Endothelial cell of umbilical vein (primary cell): ENCODE results near the gene MAPKAP1. TPM values are rescaled to one million over a fixed set of nuclear protein-coding genes. Genes with fewer than 3 reads are reported as not detected.

Experiments used
- BruUV-seq: library from RNA; stranded (reverse); fragments of 400-500 nt; replicated peaks from 2 replicates; lab custom pipeline; 2021; lab: Mats Ljungman, UMichigan
- CTCF ChIA-PET: fragments of 300-600, 350-600 bp; sonication (Branson Sonifier 250); formaldehyde crosslinking; loops from one replicate; lab custom pipeline; 2021; ENCODE audit warnings: antibody characterized with exemption, inconsistent platforms; lab: Charles Lee
- POLR2A ChIA-PET: fragments of 300-600, 350-600 bp; sonication (Branson Sonifier 250); formaldehyde crosslinking; loops from one replicate; lab custom pipeline; 2021; ENCODE audit warnings: antibody characterized with exemption, inconsistent platforms; lab: Charles Lee
- DNase-seq: peaks from one replicate; pipeline ENCODE4 v3.0.0-alpha.2; 2011; ENCODE audit warnings: low read depth, low spot score
- FAIRE-seq: peaks from 2 replicates; lab custom pipeline; 2011; peaks lifted over from hg19 to GRCh38; lab: Jason Lieb, UNC
- H2AFZ ChIP-seq: 2 replicates; pipeline ENCODE4 v1.6.0; 2012; ENCODE audit warnings: low read depth, low read length, control low read depth, inconsistent platforms
- H3K27ac ChIP-seq: 2 replicates; pipeline ENCODE4 v1.5.1; 2011; ENCODE audit warnings: low read depth, mild to moderate bottlenecking, control low read depth, low read length, moderate library complexity; ENCODE audit not compliant: insufficient read depth
- H3K27me3 ChIP-seq, 2 experiments: 2 replicates each; pipeline versions ENCODE4 v1.6.0 to v1.6.1; 2011; ENCODE audit warnings: low read length in 2 of 2, mixed read lengths in 1 of 2; ENCODE audit not compliant: control insufficient read depth in 2 of 2, insufficient read depth in 2 of 2
- H3K36me3 ChIP-seq, 2 experiments: 2 replicates in 1 of 2; 3 replicates in 1 of 2; pipeline ENCODE4 v1.5.1; 2011; ENCODE audit warnings: low read length in 2 of 2, mild to moderate bottlenecking in 1 of 2, moderate library complexity in 1 of 2; ENCODE audit not compliant: control insufficient read depth in 2 of 2, insufficient read depth in 2 of 2; ENCODE audit errors: extremely low read depth in 1 of 2
- H3K4me1 ChIP-seq: 3 replicates; pipeline ENCODE4 v1.5.1; 2011; ENCODE audit warnings: mild to moderate bottlenecking, low read length; ENCODE audit not compliant: control insufficient read depth, insufficient read depth; ENCODE audit errors: extremely low read depth
- H3K4me2 ChIP-seq: 2 replicates; pipeline ENCODE4 v1.6.1; 2011; ENCODE audit warnings: low read length, control low read depth, mixed read lengths; ENCODE audit not compliant: insufficient read depth
- H3K4me3 ChIP-seq, 3 experiments: fragments of 200-600 bp in 1 of 3; sonication (generic), shearing (Covaris generic) in 1 of 3; replicated peaks in 1 of 3; 2 replicates each; pipeline ENCODE4 v1.5.1; 2011 to 2016; ENCODE audit warnings: control low read depth in 3 of 3, low read length in 3 of 3, mild to moderate bottlenecking in 2 of 3, inconsistent platforms in 1 of 3, low read depth in 1 of 3, moderate library complexity in 1 of 3; ENCODE audit not compliant: insufficient read depth in 1 of 3
- H3K79me2 ChIP-seq: 2 replicates; pipeline ENCODE4 v1.6.0; 2012; ENCODE audit warnings: low read length, inconsistent platforms; ENCODE audit not compliant: control insufficient read depth, insufficient read depth
- H3K9ac ChIP-seq: replicated peaks from 2 replicates; pipeline ENCODE3; 2011; ENCODE audit warnings: low read length, control low read depth; ENCODE audit not compliant: insufficient read depth; ENCODE audit errors: extremely low read depth
- H3K9me1 ChIP-seq: replicated peaks from 3 replicates; pipeline ENCODE4 v1.6.0; 2011; ENCODE audit warnings: mild to moderate bottlenecking, low read length; ENCODE audit not compliant: control insufficient read depth, insufficient read depth; ENCODE audit errors: extremely low read depth
- H3K9me3 ChIP-seq: replicated peaks from 2 replicates; pipeline ENCODE4 v1.5.1; 2012; ENCODE audit warnings: low read length, inconsistent platforms; ENCODE audit not compliant: control insufficient read depth, insufficient read depth
- H4K20me1 ChIP-seq: replicated peaks from 2 replicates; pipeline ENCODE3; 2011; ENCODE audit warnings: mild to moderate bottlenecking, low read length; ENCODE audit not compliant: control insufficient read depth, insufficient read depth; ENCODE audit errors: extremely low read depth
- EZH2 ChIP-seq: IDR thresholded peaks from 2 replicates; pipeline ENCODE4 v1.6.1; 2012; ENCODE audit warnings: borderline replicate concordance, low read depth, mild to moderate bottlenecking, moderate library complexity, low read length, inconsistent platforms; ENCODE audit not compliant: severe bottlenecking
- FOS ChIP-seq: IDR thresholded peaks from 2 replicates; pipeline ENCODE4 v1.6.1; 2011; ENCODE audit warnings: mild to moderate bottlenecking, low read length, moderate library complexity, borderline replicate concordance; ENCODE audit not compliant: insufficient read depth
- GATA2 ChIP-seq: IDR thresholded peaks from 2 replicates; pipeline ENCODE4 v1.7.0; 2011; ENCODE audit warnings: low read depth, mild to moderate bottlenecking, moderate library complexity, mixed read lengths, low read length; ENCODE audit not compliant: insufficient read length, insufficient read depth
- JUN ChIP-seq: IDR thresholded peaks from 2 replicates; pipeline ENCODE4 v1.6.1; 2011; ENCODE audit warnings: borderline replicate concordance, low read depth; ENCODE audit not compliant: insufficient read length, insufficient read depth
- MAX ChIP-seq: IDR thresholded peaks from 2 replicates; pipeline ENCODE4 v1.6.1; 2011; ENCODE audit not compliant: insufficient read depth, insufficient read length
- MYC ChIP-seq: IDR thresholded peaks from one replicate; pipeline ENCODE4 v1.6.1; 2011; ENCODE audit warnings: mild to moderate bottlenecking, low read depth, low read length
- POLR2A ChIP-seq: IDR thresholded peaks from 2 replicates; pipeline ENCODE4 v1.6.1; 2012; ENCODE audit warnings: low read depth, mild to moderate bottlenecking, control low read depth, low read length
- POLR2AphosphoS5 ChIP-seq: IDR thresholded peaks from 2 replicates; pipeline ENCODE4 v1.6.1; 2012; ENCODE audit warnings: low read depth, mild to moderate bottlenecking, control low read depth, low read length, moderate library complexity; ENCODE audit not compliant: insufficient read depth
- dilution Hi-C: fragments of 300-500 bp; cut with MboI; formaldehyde crosslinking; loops from one replicate; pipeline ENCODE4 v1.15.0; 2019; ENCODE audit warnings: low sequenced_read_pairs; ENCODE audit not compliant: extremely low pct_ligation_motif_present
- intact Hi-C: fragments of 100-400 bp; cut with micrococcal nuclease; formaldehyde crosslinking; loops from one replicate; pipeline ENCODE4 v1.10.0; 2022
- polyA plus RNA-seq, 4 experiments: library from polyadenylated mRNA; depleted of rRNA in 3 of 4; stranded (reverse) in 3 of 4; unstranded in 1 of 4; fragments of >200 nt; gene quantifications; 2 replicates each; pipeline versions ENCODE4 v1.2.1 to v1.2.3, GENCODE V29; 2011 to 2012; ENCODE audit warnings: missing spikeins in 1 of 4
- total RNA-seq: library from RNA; stranded (reverse); gene quantifications from 2 replicates; pipeline ENCODE4 v1.2.3, GENCODE V29; 2021
- TF ChIP-seq, protein P1 (sequence below), 2 donors: IDR thresholded peaks; 1 replicate in 1 of 2; 2 replicates in 1 of 2; pipeline ENCODE4 v1.5.1; 2011; ENCODE audit warnings: low read length in 2 of 2, mild to moderate bottlenecking in 2 of 2, moderate library complexity in 2 of 2, control low read depth in 1 of 2, inconsistent platforms in 1 of 2, low read depth in 1 of 2; ENCODE audit not compliant: insufficient read depth in 1 of 2; ENCODE audit errors: extremely low read depth in 1 of 2

The MAPKAP1 gene
- total and polyA plus RNA-seq, 2 donors (not counting 3 experiments of a cell fraction or from before 2014, with no cell fraction given), result 61.9 to 99.1 TPM

DNA sequence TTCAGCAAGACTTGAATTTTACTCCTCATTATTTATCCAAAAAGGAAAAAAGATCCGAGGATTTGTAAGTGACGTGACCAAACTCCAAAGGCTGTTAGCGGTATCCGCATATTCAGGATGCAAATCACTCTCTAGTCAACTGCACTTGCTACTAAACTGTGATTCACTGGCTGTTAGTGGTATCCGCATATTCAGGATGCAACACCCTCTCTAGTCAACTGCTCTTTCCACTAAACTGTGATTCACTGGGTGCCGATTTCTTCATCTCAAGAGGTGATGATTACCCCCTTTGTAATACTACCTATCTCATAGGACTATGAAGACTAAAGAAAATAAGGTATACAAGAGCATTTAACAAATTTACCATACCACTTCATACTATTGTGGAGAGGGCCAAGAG is 5.7 kb downstream of the MAPKAP1 start:
- Histone ChIP-seq H3K9me3 (no peaks in the 10 kb centered on the region), H3K27ac (no peak overlapping the region), H3K36me3 (no peaks in the 10 kb centered on the region), H3K4me3 (no peak overlapping the region), H4K20me1 (peaks cover 5% of the 10 kb centered on the region), H3K9ac (no peak overlapping the region), H3K4me1 (peaks cover 8% of the 10 kb centered on the region), H3K4me2 (no peak overlapping the region), H3K9me1 (no peaks in the 10 kb centered on the region), H2AFZ (no peak overlapping the region), H3K27me3 (no peaks in the 10 kb centered on the region), H3K79me2 (peaks cover 89% of the 10 kb centered on the region)
- BruUV-seq, result no TSS peak
- dilution Hi-C loops, result no loop called here
- intact Hi-C loops, result no loop called here
- DNase-seq (no peak), FAIRE-seq (no peak)
- ChIA-PET CTCF (no interaction called here), POLR2A (no interaction called here)
- TF ChIP-seq FOS (no peak), MAX (no peak)

DNA sequence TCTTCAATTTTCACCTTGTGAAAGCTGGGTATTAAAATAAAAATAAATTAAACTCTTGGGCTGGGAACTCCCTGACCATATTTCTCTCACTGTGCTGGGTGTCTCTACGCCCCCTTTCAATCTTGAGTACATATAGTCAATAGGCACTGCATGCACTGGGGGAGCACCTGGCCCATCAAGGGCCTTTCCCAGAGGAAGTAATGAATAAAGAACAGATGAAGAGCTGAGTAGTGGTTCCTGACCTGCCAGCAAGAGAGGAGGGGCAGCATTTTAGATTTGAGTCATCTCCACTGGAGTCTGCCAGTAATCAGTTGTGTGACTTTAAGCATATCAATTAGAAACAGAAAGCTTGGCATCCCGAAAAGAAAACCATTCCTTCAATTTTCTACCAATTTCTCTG is 6.2 kb downstream of the MAPKAP1 start:
- H3K4me3 ChIP-seq, result no peak overlapping the region
- no peaks in the 10 kb centered on the region for H3K27me3 ChIP-seq
- intact Hi-C loops, result no loop called here
- DNase-seq, result no peak
- no peaks in the 10 kb centered on the region for H3K36me3 ChIP-seq
- dilution Hi-C loops, result no loop called here
- no peak overlapping the region for H3K4me2 ChIP-seq
- no peak overlapping the region for H2AFZ ChIP-seq
- no peak overlapping the region for H3K27ac ChIP-seq
- POLR2A ChIA-PET, result no interaction called here
- H4K20me1 ChIP-seq, result peaks cover 5% of the 10 kb centered on the region
- no peaks in the 10 kb centered on the region for H3K9me3 ChIP-seq
- CTCF ChIA-PET, result no interaction called here
- peaks cover 88% of the 10 kb centered on the region for H3K79me2 ChIP-seq
- no peak for FAIRE-seq
- H3K9me1 ChIP-seq, result no peaks in the 10 kb centered on the region
- no TSS peak for BruUV-seq
- no peak for TF ChIP-seq JUN
- no peak for TF ChIP-seq EZH2
- no peak for TF ChIP-seq POLR2A
- TF ChIP-seq MAX, result no peak
- TF ChIP-seq POLR2AphosphoS5, result no peak
- TF ChIP-seq MYC, result no peak
- TF ChIP-seq, protein P1, sequence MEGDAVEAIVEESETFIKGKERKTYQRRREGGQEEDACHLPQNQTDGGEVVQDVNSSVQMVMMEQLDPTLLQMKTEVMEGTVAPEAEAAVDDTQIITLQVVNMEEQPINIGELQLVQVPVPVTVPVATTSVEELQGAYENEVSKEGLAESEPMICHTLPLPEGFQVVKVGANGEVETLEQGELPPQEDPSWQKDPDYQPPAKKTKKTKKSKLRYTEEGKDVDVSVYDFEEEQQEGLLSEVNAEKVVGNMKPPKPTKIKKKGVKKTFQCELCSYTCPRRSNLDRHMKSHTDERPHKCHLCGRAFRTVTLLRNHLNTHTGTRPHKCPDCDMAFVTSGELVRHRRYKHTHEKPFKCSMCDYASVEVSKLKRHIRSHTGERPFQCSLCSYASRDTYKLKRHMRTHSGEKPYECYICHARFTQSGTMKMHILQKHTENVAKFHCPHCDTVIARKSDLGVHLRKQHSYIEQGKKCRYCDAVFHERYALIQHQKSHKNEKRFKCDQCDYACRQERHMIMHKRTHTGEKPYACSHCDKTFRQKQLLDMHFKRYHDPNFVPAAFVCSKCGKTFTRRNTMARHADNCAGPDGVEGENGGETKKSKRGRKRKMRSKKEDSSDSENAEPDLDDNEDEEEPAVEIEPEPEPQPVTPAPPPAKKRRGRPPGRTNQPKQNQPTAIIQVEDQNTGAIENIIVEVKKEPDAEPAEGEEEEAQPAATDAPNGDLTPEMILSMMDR (IDR thresholded peaks at IDR 0.05; ENCODE audit: extremely low read depth in 1 of 2, insufficient read depth in 1 of 2, low read depth in 1 of 2, low read length in 2 of 2), result no peak
- TF ChIP-seq GATA2, result no peak
- TF ChIP-seq FOS, result no peak
- H3K4me1 ChIP-seq, result peaks cover 3% of the 10 kb centered on the region
- H3K9ac ChIP-seq, result no peak overlapping the region
